Measurements from ENCODE around the gene TMEM151B.

The TMEM151B gene

GRCh38 chr6:44232676-44233566 lies 37.3 kb upstream of the TMEM151B start:
- DNase-seq (ENCODE audit: low read depth in 2 of 2): no peak

GRCh38 chr6:44233567-44234100 lies 36.6 kb upstream of the TMEM151B start:
- no peak for DNase-seq (ENCODE audit: low read depth in 2 of 2)

- DNase-seq (ENCODE audit: low read depth in 2 of 2): peak in 1 of 2 experiments; percentile 47
Observed at GRCh38 chr6:44234101-44235025, 35.9 kb upstream of the TMEM151B start.

DNA sequence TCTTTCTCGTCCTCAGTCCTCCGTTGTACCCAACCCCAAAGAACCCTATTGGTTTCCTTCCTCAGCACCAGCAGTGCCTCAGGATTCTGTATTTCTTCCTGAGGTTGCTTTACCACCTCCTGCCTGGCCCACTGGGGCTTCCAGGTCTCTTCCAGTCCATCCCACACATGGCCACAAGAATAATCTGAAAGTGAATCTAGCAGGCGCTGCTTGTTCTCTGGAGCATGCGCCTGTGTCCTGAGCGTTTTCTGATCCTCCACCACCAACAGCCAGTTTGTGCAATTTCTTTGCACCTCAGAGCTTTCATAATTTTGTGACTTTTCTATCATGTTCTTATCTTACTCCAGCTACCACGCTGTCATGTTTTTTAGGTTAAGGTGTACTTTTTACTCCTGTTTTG lies 35.0 kb upstream of the TMEM151B start:
- no peak for DNase-seq (ENCODE audit: low read depth in 2 of 2)

GRCh38 chr6:44235891-44236516 lies 34.2 kb upstream of the TMEM151B start:
- no peak for DNase-seq (ENCODE audit: low read depth in 2 of 2)

DNA sequence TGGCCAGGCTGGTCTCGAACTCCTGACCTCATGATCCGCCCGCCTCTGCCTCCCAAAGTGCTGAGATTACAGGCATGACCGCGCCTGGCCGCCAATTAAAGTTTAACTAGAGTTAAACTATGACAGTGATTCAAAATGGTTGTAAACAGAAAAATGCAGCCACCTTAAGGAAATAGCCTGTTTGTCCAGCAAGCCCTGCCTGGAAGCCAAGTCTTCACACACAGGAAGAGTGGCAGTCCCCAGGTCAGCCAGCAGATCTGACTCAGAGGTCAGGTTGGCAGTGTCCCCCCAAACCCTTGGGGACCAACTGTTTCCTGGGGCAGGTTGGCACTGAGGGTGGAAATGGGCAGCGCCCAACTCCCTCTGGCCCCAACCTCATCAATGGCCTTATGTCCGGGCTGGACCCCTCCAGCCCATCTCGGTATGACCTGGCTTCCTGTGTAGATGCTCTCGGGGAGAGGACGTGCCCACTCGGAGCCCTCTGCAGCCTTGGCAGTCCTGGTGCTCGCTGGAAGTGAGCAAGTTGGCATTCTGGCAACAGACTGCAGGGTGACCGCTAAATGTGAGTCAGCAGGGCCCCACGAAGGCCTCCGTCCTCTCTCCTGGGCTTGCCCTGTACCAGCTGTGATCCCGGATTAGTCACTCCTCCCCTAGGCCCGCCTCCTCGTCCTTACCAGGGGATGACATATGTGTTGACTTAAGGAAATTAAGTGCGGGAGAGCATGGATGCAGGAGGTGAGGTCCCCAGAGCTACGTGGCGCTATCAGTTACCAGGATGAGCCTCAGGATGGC lies 33.0 kb upstream of the TMEM151B start:
- peak in 1 of 2 experiments; percentile 51 for DNase-seq (ENCODE audit: low read depth in 2 of 2)

GRCh38 chr6:44237813-44238433 lies 32.3 kb upstream of the TMEM151B start:
- DNase-seq (ENCODE audit: low read depth in 2 of 2): no peak

- DNase-seq (ENCODE audit: low read depth in 2 of 2): no peak
Observed at GRCh38 chr6:44238687-44239350, 31.4 kb upstream of the TMEM151B start.

DNA sequence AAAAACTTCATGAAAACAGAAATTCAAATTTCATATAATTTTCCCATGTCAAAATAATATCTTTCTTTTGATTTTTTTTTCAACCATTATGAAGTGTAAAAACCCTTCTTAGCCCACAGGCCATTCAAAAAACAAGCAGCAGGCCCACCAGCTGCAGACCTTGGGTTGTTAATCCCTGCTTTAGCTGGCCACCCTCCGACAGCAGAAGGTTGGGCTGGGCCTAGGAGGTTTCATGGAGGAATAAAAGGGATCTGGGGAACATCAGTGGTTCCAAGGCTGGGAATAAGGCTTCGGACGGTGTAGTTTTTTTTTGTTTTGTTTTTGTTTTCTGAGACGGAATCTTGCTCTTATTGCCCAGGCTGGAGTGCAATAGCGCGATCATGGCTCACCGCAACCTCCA lies 26.9 kb upstream of the TMEM151B start:
- DNase-seq (ENCODE audit: low read depth in 2 of 2): no peak

DNA sequence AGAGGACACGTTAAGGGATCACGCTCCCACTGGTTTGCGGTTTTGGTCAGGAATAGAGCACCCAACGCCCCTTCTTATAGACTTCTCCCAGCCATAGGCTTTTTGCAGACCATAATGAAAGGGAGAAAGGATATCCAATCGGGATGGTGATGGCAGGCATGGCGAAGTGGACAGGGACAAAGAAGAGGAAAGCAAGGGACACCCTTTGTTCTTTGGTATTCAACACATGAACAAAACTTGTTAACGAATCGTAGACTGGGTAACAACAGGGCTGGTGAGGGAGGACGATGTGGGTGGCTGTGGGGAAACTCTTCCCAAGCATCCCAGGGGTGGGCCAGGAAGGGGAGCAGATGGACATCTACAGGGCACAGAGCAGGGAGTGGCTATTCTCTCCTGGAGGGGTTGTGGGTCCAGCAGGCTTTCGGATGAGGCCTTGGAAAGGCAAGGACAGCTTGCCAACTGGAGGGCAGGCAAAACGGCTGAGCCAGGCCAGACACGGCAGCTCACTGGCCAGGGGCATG lies 24.8 kb upstream of the TMEM151B start:
- DNase-seq (ENCODE audit: low read depth in 2 of 2): no peak

DNA sequence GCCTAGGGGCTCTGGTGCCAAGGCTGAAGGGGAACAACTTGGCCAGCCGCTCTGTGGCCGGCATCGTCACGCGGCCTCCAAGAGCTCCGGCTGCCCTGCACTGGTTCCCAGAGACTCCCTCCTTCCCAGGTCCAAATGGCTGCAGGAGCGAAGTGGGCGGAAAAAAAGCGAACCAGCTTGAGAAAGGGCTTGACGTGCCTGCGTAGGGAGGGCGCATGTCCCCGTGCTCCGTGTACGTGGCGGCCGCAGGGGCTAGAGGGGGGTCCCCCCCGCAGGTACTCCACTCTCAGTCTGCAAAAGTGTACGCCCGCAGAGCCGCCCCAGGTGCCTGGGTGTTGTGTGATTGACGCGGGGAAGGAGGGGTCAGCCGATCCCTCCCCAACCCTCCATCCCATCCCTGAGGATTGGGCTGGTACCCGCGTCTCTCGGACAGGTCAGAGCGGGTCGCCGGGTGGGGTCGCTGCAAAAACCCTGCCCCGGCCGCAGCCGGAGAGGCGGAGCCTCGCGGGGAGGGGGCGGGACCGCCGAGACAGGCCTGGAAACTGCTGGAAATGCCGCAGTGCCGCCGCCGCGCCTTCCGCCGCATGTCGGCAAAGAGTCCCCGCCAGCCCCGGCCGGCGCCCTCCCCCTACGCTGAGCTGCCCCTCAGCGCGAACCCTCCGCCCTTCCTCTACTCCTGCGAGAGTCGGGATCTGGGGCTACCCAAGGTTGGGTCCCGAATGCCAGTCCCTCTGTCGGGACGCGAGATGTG lies 24.2 kb upstream of the TMEM151B start:
- DNase-seq (ENCODE audit: low read depth in 2 of 2): peak in 1 of 2 experiments; percentile 50

- peak; percentile 92 to 96 for DNase-seq (ENCODE audit: low read depth in 2 of 2)
Observed at GRCh38 chr6:44246663-44247337, 23.4 kb upstream of the TMEM151B start, which contains the start of gene HSP90AB1. Gene HSP90AB1, plus strand, starts transcription at chr6:44247101. Its CDS starts 1,529 bp downstream, at chr6:44248630.

DNA sequence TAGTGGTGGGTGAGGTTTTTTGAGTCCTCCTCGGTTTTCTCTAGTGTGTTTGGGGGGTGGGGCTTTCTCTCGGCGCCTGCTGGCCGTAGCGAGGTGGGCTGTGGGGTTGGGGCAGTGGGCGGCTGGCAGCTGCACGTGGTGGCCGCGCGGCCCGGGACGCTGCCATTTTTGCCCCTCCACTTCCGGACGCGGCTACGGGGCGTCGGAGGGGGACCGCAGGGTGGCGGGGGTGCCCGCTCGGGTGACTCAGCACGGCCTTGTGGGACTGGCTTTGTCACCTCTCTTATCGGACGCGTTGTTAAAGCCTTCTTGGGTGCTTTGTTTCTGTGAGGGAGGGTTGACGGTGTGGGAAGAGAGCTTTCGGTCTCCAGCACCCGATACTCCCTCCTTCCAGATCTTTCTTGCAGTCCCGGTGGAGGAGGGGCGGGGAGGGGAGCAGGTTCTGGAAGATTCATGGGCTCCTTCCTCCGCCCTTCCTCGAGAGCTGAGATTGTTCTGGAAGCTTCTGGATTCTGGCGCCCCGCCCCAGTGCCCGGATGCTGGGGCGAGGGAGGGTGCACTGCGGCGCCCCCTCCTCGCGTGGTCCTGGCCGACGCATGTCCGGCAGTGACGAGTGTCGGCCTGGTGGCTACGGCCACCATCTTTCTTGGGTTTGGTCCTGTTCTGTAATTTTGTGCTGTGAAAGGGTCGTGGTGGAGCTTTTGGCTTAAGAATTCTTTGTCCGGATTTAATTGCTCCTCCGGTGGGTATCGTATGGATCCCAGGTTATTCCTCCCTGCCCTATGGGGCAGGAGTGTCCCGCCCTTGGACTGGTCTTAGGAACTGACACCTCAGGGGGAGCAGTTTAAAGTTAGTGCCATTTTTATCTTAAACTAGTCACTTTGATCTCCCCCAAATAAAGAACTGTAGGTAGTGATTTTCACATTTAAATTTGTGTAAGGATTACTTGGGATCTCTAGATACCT lies 22.6 kb upstream of the TMEM151B start:
- DNase-seq (ENCODE audit: low read depth in 2 of 2): no peak

DNA sequence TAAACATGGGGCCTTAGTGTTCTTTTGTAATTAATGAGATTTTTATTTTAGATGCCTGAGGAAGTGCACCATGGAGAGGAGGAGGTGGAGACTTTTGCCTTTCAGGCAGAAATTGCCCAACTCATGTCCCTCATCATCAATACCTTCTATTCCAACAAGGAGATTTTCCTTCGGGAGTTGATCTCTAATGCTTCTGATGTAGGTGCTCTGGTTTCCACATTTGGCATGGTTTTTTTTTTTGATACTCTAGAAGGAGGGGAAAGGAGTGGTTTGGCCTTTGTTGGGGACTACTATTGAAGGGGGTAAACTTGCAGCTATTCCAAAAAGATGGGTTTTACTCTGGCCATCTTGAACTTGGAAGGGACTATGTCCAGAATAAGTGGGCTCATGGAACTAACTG lies 21.7 kb upstream of the TMEM151B start:
- DNase-seq (ENCODE audit: low read depth in 2 of 2): no peak

DNA sequence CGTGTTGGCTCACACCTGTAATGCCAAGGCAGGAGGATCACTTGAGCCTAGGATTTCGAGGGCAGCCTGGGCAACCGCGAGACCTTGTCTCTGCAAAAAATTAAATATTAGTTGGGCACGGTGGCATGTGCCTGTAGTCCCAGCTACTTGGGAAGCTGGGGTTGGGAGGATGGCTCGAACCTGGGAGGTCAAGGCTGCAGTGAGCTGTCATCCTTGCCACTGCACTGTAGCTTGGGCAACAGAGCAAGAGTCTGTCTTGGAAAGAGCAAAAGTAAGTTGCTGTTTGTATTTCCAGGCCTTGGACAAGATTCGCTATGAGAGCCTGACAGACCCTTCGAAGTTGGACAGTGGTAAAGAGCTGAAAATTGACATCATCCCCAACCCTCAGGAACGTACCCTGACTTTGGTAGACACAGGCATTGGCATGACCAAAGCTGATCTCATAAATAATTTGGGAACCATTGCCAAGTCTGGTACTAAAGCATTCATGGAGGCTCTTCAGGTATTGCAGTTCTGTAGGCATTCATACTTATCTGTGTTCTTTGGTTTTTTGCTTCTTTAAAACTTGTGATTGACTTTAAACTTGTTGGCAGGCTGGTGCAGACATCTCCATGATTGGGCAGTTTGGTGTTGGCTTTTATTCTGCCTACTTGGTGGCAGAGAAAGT lies 21.0 kb upstream of the TMEM151B start:
- no peak for DNase-seq (ENCODE audit: low read depth in 2 of 2)

- no peak for DNase-seq (ENCODE audit: low read depth in 2 of 2)
Observed at GRCh38 chr6:44250067-44250717, 20.1 kb upstream of the TMEM151B start.

All from fibroblast of skin of left biceps (primary cell).